K562 (cell line): ENCODE results near the gene UTS2R. TPM values are rescaled to one million over a fixed set of nuclear protein-coding genes. Genes with fewer than 3 reads are reported as not detected.

Experiments used
- BRD9 ChIP-seq: fragments of 450-650 bp; IDR thresholded peaks from 2 replicates; pipeline ENCODE4 v1.6.1; 2018; ENCODE audit warnings: low read depth; ENCODE audit not compliant: partially characterized antibody
- CREB1 ChIP-seq, 2 experiments: sonication (generic) in 1 of 2; formaldehyde crosslinking in 1 of 2; IDR thresholded peaks; 2 replicates each; pipeline versions ENCODE4 v1.6.1 to v1.8.0; 2012 to 2022; ENCODE audit warnings: inconsistent platforms in 1 of 2, mild to moderate bottlenecking in 1 of 2, missing genetic modification reagents in 1 of 2, moderate library complexity in 1 of 2
- CREB3L1 ChIP-seq: fragments of 450-650 bp; IDR thresholded peaks from 2 replicates; pipeline ENCODE4 v1.6.1; 2014; ENCODE audit warnings: low read depth, mild to moderate bottlenecking, moderate library complexity, borderline replicate concordance
- CREM ChIP-seq: IDR thresholded peaks from 2 replicates; pipeline ENCODE4 v1.6.1; 2014; ENCODE audit warnings: antibody characterized with exemption, low read depth
- FUS ChIP-seq: fragments of 200-400 bp; formaldehyde crosslinking; optimal IDR thresholded peaks from 2 replicates; pipeline ENCODE3; 2017; ENCODE audit warnings: low read depth, low read length
- HDAC1 ChIP-seq, 2 experiments: fragments of 450-650 bp; IDR thresholded peaks; 2 replicates each; pipeline ENCODE4 v1.6.1; 2016 to 2017; ENCODE audit warnings: inconsistent platforms in 1 of 2, mild to moderate bottlenecking in 1 of 2, moderate library complexity in 1 of 2
- MAFG ChIP-seq: fragments of 450-650 bp; conservative IDR thresholded peaks from 2 replicates; pipeline ENCODE4 v1.6.1; 2016; ENCODE audit warnings: missing genetic modification characterization, missing compliant biosample characterization
- MEF2A ChIP-seq: IDR thresholded peaks from 2 replicates; pipeline ENCODE4 v1.6.1; 2011; ENCODE audit warnings: low read depth, mild to moderate bottlenecking, low read length, moderate library complexity; ENCODE audit not compliant: control insufficient read depth
- MITF ChIP-seq: IDR thresholded peaks from 2 replicates; pipeline ENCODE4 v1.6.1; 2014; ENCODE audit warnings: antibody characterized with exemption
- PHB ChIP-seq: fragments of 250-450 bp; sonication (Bioruptor Pico); IDR thresholded peaks from 2 replicates; pipeline ENCODE4 v1.5.0; 2021
- SIN3B ChIP-seq: fragments of 450-650 bp; IDR thresholded peaks from 2 replicates; pipeline ENCODE4 v1.6.1; 2017; ENCODE audit warnings: low read depth, mild to moderate bottlenecking, moderate library complexity
- TAF1 ChIP-seq: IDR thresholded peaks from 2 replicates; pipeline ENCODE4 v1.6.1; 2011; ENCODE audit warnings: mild to moderate bottlenecking, low read length, moderate library complexity; ENCODE audit not compliant: insufficient read depth, control insufficient read depth, severe bottlenecking; ENCODE audit errors: extremely low read depth
- VEZF1 ChIP-seq: fragments of 200-800 bp; sonication (Bioruptor generic); IDR thresholded peaks from 2 replicates; pipeline ENCODE4 v1.6.1; 2017; ENCODE audit warnings: missing genetic modification characterization, missing compliant biosample characterization
- ZNF134 ChIP-seq: fragments of 250-450 bp; sonication (Bioruptor Pico); conservative IDR thresholded peaks from 2 replicates; pipeline ENCODE4 v1.4.0; 2020
- ZNF3 ChIP-seq: fragments of 250-450 bp; sonication (Bioruptor Pico); IDR thresholded peaks from 2 replicates; pipeline ENCODE4 v1.5.0; 2021; ENCODE audit warnings: mild to moderate bottlenecking, moderate library complexity
- ZNF586 ChIP-seq: fragments of 450-650 bp; formaldehyde crosslinking; conservative IDR thresholded peaks from 2 replicates; pipeline ENCODE4 v1.4.0; 2020; ENCODE audit warnings: mild to moderate bottlenecking, moderate library complexity
- polyA plus RNA-seq, 8 experiments: library from polyadenylated mRNA; depleted of rRNA in 4 of 8; stranded (reverse) in 5 of 8; unstranded in 3 of 8; fragments of >200 nt; fragmentation: Nextera tagmentation in 2 of 8; fragmentation: Illumina TruSeq in 1 of 8; extraction: Ambion mirVana in 2 of 8; extraction: Trizol in 1 of 8; gene quantifications; 2 replicates each; pipeline versions ENCODE4 v1.2.1 to v1.2.3, GENCODE V29; 2011 to 2014; ENCODE audit warnings: inconsistent platforms in 1 of 8, missing spikeins in 1 of 8
- total RNA-seq, 7 experiments: library from RNA; depleted of rRNA in 6 of 7; stranded (reverse); fragments of >200 nt in 6 of 7; fragmentation: Illumina TruSeq in 2 of 7; extraction: Trizol in 2 of 7; gene quantifications; 2 replicates each; pipeline versions ENCODE4 v1.2.1 to v1.2.3, GENCODE V29; 2011 to 2021; ENCODE audit warnings: low replicate concordance in 1 of 7
- TF ChIP-seq, protein P1 (sequence below): fragments of 200-800 bp; sonication (Bioruptor generic); IDR thresholded peaks from 2 replicates; pipeline ENCODE4 v1.6.1; 2016; ENCODE audit warnings: missing genetic modification characterization, missing compliant biosample characterization

Gene UTS2R
- total and polyA plus RNA-seq, 9 of the 15 experiments (the other 6 are each of a cell fraction or from before 2014, with no cell fraction given), result 0.22 TPM; not detected in 8

GRCh38 chr17:82345151-82345976 lies 26.2 kb upstream of the UTS2R start (continued):
- TF ChIP-seq, protein P1, sequence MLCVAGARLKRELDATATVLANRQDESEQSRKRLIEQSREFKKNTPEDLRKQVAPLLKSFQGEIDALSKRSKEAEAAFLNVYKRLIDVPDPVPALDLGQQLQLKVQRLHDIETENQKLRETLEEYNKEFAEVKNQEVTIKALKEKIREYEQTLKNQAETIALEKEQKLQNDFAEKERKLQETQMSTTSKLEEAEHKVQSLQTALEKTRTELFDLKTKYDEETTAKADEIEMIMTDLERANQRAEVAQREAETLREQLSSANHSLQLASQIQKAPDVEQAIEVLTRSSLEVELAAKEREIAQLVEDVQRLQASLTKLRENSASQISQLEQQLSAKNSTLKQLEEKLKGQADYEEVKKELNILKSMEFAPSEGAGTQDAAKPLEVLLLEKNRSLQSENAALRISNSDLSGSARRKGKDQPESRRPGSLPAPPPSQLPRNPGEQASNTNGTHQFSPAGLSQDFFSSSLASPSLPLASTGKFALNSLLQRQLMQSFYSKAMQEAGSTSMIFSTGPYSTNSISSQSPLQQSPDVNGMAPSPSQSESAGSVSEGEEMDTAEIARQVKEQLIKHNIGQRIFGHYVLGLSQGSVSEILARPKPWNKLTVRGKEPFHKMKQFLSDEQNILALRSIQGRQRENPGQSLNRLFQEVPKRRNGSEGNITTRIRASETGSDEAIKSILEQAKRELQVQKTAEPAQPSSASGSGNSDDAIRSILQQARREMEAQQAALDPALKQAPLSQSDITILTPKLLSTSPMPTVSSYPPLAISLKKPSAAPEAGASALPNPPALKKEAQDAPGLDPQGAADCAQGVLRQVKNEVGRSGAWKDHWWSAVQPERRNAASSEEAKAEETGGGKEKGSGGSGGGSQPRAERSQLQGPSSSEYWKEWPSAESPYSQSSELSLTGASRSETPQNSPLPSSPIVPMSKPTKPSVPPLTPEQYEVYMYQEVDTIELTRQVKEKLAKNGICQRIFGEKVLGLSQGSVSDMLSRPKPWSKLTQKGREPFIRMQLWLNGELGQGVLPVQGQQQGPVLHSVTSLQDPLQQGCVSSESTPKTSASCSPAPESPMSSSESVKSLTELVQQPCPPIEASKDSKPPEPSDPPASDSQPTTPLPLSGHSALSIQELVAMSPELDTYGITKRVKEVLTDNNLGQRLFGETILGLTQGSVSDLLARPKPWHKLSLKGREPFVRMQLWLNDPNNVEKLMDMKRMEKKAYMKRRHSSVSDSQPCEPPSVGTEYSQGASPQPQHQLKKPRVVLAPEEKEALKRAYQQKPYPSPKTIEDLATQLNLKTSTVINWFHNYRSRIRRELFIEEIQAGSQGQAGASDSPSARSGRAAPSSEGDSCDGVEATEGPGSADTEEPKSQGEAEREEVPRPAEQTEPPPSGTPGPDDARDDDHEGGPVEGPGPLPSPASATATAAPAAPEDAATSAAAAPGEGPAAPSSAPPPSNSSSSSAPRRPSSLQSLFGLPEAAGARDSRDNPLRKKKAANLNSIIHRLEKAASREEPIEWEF (CRISPR knock-in tag), result peak; percentile 91
- TF ChIP-seq VEZF1 (CRISPR knock-in tag) (peak; percentile 73), ZNF586 (CRISPR knock-in tag) (no peak; the same call in 1 of the 2 replicates), MAFG (tag) (peak; percentile 72), MITF (peak; percentile 84), CREB3L1 (peak; percentile 93), MEF2A (no peak), SIN3B (no peak; the same call in 1 of the 2 replicates), HDAC1 (IDR thresholded peaks at IDR 0.05) (peak in 1 of 2 experiments; percentile 89; a peak in 2 of 4 replicates), PHB (no peak), ZNF134 (0 out of 2 replicates have a peak, but pooled peaks have one; percentile 6), CREM (peak; percentile 94), CREB1 (IDR thresholded peaks at IDR 0.05) (peak; percentile 80; the same call in 1 of the 2 replicates), CREB1 (CRISPR knock-in tag; IDR thresholded peaks at IDR 0.05) (peak; percentile 65), TAF1 (peak; percentile 23), ZNF3 (CRISPR knock-in tag) (no peak), BRD9 (peak; percentile 94), FUS (no peak)
